ENCODE results near the gene TAS1R3. TPM values are rescaled to one million over a fixed set of nuclear protein-coding genes. Genes with fewer than 3 reads are reported as not detected.

The TAS1R3 gene
- total and polyA plus RNA-seq, 4 donors: 0.19 to 0.36 (median 0.33) TPM; not detected in 1

- DNase-seq (ENCODE audit: low spot score): no peak
- TF ChIP-seq GABPA (IDR thresholded peaks at IDR 0.05 in 1 of 2, conservative IDR thresholded peaks at IDR 0.05 in 1 of 2): no peak
- no peak for TF ChIP-seq FOXA1 (IDR thresholded peaks at IDR 0.05)
- no peak for TF ChIP-seq MAX (IDR thresholded peaks at IDR 0.05)
- TF ChIP-seq TAF1 (conservative IDR thresholded peaks at IDR 0.05): no peak
- no peak for TF ChIP-seq SP1 (IDR thresholded peaks at IDR 0.05)
- TF ChIP-seq CTCF (IDR thresholded peaks at IDR 0.05; ENCODE audit: low read depth, low read length, missing input control): no peak
- no peak for TF ChIP-seq NR2F2 (IDR thresholded peaks at IDR 0.05)
- no peaks in the 10 kb centered on the region for H3K27me3 ChIP-seq (ENCODE audit: control insufficient read depth in 4 of 4, insufficient read depth in 4 of 4, low read length in 3 of 4)
- H3K4me1 ChIP-seq (ENCODE audit: control insufficient read depth in 4 of 4, insufficient read depth in 4 of 4, low read length in 3 of 4): no peaks in the 10 kb centered on the region
- 95% methylated on average over 31 of the region's 31 CpGs for WGBS
- no peak overlapping the region for H3K4me3 ChIP-seq (ENCODE audit: low read depth in 1 of 3, low read length in 3 of 3)
- peaks cover 0 to 17% (median 2%) of the 10 kb centered on the region in 4 donors for H3K36me3 ChIP-seq (ENCODE audit: control insufficient read depth in 4 of 4, insufficient read depth in 3 of 4, low read depth in 1 of 4, low read length in 3 of 4)
- H3K9ac ChIP-seq (ENCODE audit: low read depth in 1 of 2, low read length in 2 of 2): no peak overlapping the region
- H3K9me3 ChIP-seq (ENCODE audit: control insufficient read depth in 4 of 4, low read length in 3 of 4): no peaks in the 10 kb centered on the region
- no peak overlapping the region for H3K27ac ChIP-seq (ENCODE audit: low read depth in 1 of 2, low read length in 2 of 2)
Measured at GRCh38 chr1:1297802-1298424, 33.2 kb upstream of the TAS1R3 start.

- no peak overlapping the region for H3K4me3 ChIP-seq (ENCODE audit: low read depth in 1 of 3, low read length in 3 of 3)
- no peaks in the 10 kb centered on the region for H3K4me1 ChIP-seq (ENCODE audit: control insufficient read depth in 4 of 4, insufficient read depth in 4 of 4, low read length in 3 of 4)
- TF ChIP-seq ATF3 (IDR thresholded peaks at IDR 0.05): no peak
- TF ChIP-seq EGR1 (IDR thresholded peaks at IDR 0.05; ENCODE audit: low read depth in 2 of 2): no peak
- no peak for TF ChIP-seq ZBTB33 (IDR thresholded peaks at IDR 0.05)
- TF ChIP-seq REST (IDR thresholded peaks at IDR 0.05): peak; percentile 90
- no peak for TF ChIP-seq NR2F2 (IDR thresholded peaks at IDR 0.05)
- TF ChIP-seq RXRA (IDR thresholded peaks at IDR 0.05): no peak
- no peak for TF ChIP-seq RAD21 (IDR thresholded peaks at IDR 0.05)
- TF ChIP-seq TAF1 (conservative IDR thresholded peaks at IDR 0.05): no peak
- no peak overlapping the region for H3K27ac ChIP-seq (ENCODE audit: low read depth in 1 of 2, low read length in 2 of 2)
- H3K9ac ChIP-seq (ENCODE audit: low read depth in 1 of 2, low read length in 2 of 2): no peak overlapping the region
- H3K27me3 ChIP-seq (ENCODE audit: control insufficient read depth in 4 of 4, insufficient read depth in 4 of 4, low read length in 3 of 4): no peaks in the 10 kb centered on the region
- peaks cover 0 to 14% (median 2%) of the 10 kb centered on the region in 4 donors for H3K36me3 ChIP-seq (ENCODE audit: control insufficient read depth in 4 of 4, insufficient read depth in 3 of 4, low read depth in 1 of 4, low read length in 3 of 4)
- WGBS: 91% methylated on average over 30 of the region's 30 CpGs
- H3K9me3 ChIP-seq (ENCODE audit: control insufficient read depth in 4 of 4, low read length in 3 of 4): no peaks in the 10 kb centered on the region
- DNase-seq (ENCODE audit: low spot score): no peak
Measured at GRCh38 chr1:1298861-1299685, 32.0 kb upstream of the TAS1R3 start.

Data from liver (tissue), 9 donors.